Esophagus squamous epithelium (tissue), 4 donors: ENCODE measurements around the gene ZNF792.

Experiments
- POLR2A ChIP-seq, 4 donors: fragments of 450-650 bp; IDR thresholded peaks; one replicate each; pipeline ENCODE4 v1.6.1; 2017; ENCODE audit warnings: antibody characterized with exemption in 4 of 4, mild to moderate bottlenecking in 4 of 4, moderate library complexity in 3 of 4
- TF ChIP-seq, protein P1 (sequence below), 6 experiments: fragments of 450-650 bp in 4 of 6; fragments of 200-600 bp in 2 of 6; sonication (generic) in 2 of 6; IDR thresholded peaks; one replicate each; pipeline ENCODE4 v1.5.1; 2016 to 2019; ENCODE audit warnings: antibody characterized with exemption in 6 of 6, mild to moderate bottlenecking in 4 of 6, moderate library complexity in 4 of 6

DNA sequence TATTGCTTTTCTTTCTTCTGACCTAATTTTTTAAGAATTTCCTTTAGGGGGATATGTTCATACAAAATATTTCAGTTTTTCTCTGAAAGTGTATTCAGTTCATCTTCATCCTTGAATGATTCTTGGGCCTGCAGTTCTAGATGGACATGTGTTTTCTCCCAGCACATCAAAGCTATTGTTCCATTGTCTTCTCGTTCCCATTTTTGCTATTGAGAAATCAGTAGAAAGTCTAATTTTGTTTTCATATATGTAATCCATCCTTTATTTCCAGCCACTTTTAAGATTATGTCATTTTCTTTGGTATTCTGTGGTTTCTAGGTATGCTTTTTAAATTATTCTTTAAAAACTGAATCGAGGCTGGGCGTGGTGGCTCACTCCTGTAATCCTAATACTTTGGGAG, 20.3 kb upstream of the ZNF792 start:
- TF ChIP-seq, protein P1, sequence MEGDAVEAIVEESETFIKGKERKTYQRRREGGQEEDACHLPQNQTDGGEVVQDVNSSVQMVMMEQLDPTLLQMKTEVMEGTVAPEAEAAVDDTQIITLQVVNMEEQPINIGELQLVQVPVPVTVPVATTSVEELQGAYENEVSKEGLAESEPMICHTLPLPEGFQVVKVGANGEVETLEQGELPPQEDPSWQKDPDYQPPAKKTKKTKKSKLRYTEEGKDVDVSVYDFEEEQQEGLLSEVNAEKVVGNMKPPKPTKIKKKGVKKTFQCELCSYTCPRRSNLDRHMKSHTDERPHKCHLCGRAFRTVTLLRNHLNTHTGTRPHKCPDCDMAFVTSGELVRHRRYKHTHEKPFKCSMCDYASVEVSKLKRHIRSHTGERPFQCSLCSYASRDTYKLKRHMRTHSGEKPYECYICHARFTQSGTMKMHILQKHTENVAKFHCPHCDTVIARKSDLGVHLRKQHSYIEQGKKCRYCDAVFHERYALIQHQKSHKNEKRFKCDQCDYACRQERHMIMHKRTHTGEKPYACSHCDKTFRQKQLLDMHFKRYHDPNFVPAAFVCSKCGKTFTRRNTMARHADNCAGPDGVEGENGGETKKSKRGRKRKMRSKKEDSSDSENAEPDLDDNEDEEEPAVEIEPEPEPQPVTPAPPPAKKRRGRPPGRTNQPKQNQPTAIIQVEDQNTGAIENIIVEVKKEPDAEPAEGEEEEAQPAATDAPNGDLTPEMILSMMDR (IDR thresholded peaks at IDR 0.05) = no peak
- TF ChIP-seq POLR2A (IDR thresholded peaks at IDR 0.05) = no peak
